H9 (cell line): Measurements from ENCODE around the gene OMA1. TPM values are rescaled to one million over a fixed set of nuclear protein-coding genes. Genes with fewer than 3 reads are reported as not detected.

Source experiments
- DNase-seq: peaks from one replicate; pipeline ENCODE4 v3.0.0-alpha.2; 2017
- H2AFZ ChIP-seq: one replicate; pipeline ENCODE4 v1.6.1; 2013; ENCODE audit warnings: mild to moderate bottlenecking, low read length, control low read depth, moderate library complexity
- H2AK5ac ChIP-seq: 2 replicates; pipeline ENCODE4 v1.6.1; 2013; ENCODE audit warnings: low read length, control low read depth, mixed read lengths; ENCODE audit not compliant: insufficient read length
- H2BK120ac ChIP-seq: one replicate; pipeline ENCODE4 v1.6.1; 2013; ENCODE audit warnings: low read depth, mild to moderate bottlenecking, low read length, control low read depth, inconsistent platforms; ENCODE audit not compliant: poor library complexity, severe bottlenecking
- H2BK12ac ChIP-seq: 2 replicates; pipeline ENCODE4 v1.6.1; 2013; ENCODE audit warnings: low read length, control low read depth, mixed read lengths, low read depth; ENCODE audit not compliant: insufficient read length
- H2BK15ac ChIP-seq: 2 replicates; pipeline ENCODE4 v1.6.1; 2013; ENCODE audit warnings: low read depth, low read length, control low read depth
- H2BK20ac ChIP-seq: one replicate; pipeline ENCODE4 v1.6.1; 2013; ENCODE audit warnings: low read depth, mild to moderate bottlenecking, low read length, control low read depth, inconsistent platforms; ENCODE audit not compliant: poor library complexity, severe bottlenecking
- H2BK5ac ChIP-seq: 2 replicates; pipeline ENCODE4 v1.6.1; 2013; ENCODE audit warnings: low read length, control low read depth, mixed read lengths; ENCODE audit not compliant: insufficient read length
- H3K14ac ChIP-seq: 2 replicates; pipeline ENCODE4 v1.6.1; 2013; ENCODE audit warnings: low read length, control low read depth; ENCODE audit not compliant: insufficient read depth
- H3K18ac ChIP-seq: 2 replicates; pipeline ENCODE4 v1.6.1; 2013; ENCODE audit warnings: low read depth, mild to moderate bottlenecking, mixed read lengths, low read length, control low read depth; ENCODE audit not compliant: insufficient read length
- H3K23ac ChIP-seq: 2 replicates; pipeline ENCODE4 v1.6.1; 2013; ENCODE audit warnings: low read length, control low read depth, mixed read lengths, low read depth; ENCODE audit not compliant: insufficient read length
- H3K23me2 ChIP-seq: 2 replicates; pipeline ENCODE4 v1.6.1; 2013; ENCODE audit warnings: low read depth, mild to moderate bottlenecking, mixed read lengths, low read length, control low read depth; ENCODE audit not compliant: insufficient read length, poor library complexity, severe bottlenecking
- H3K27ac ChIP-seq: 2 replicates; pipeline ENCODE4 v1.5.1; 2013; ENCODE audit warnings: low read length, control low read depth, mixed read lengths, low read depth; ENCODE audit not compliant: insufficient read length
- H3K27me3 ChIP-seq: 2 replicates; pipeline ENCODE4 v1.6.1; 2013; ENCODE audit warnings: low read length, control low read depth, inconsistent platforms; ENCODE audit not compliant: insufficient read depth
- H3K4ac ChIP-seq: 2 replicates; pipeline ENCODE4 v1.6.1; 2013; ENCODE audit warnings: low read depth, mild to moderate bottlenecking, control low read depth, inconsistent platforms, low read length, moderate library complexity
- H3K4me1 ChIP-seq: 2 replicates; pipeline ENCODE4 v1.6.1; 2013; ENCODE audit warnings: low read length, control low read depth, inconsistent platforms; ENCODE audit not compliant: insufficient read depth
- H3K4me2 ChIP-seq: 2 replicates; pipeline ENCODE4 v1.6.1; 2013; ENCODE audit warnings: low read length, control low read depth, mixed read lengths; ENCODE audit not compliant: insufficient read length, insufficient read depth
- H3K56ac ChIP-seq: 2 replicates; pipeline ENCODE4 v1.6.1; 2013; ENCODE audit warnings: low read depth, mild to moderate bottlenecking, mixed read lengths, low read length, control low read depth; ENCODE audit not compliant: insufficient read length
- H3K79me1 ChIP-seq: 2 replicates; pipeline ENCODE4 v1.6.1; 2013; ENCODE audit warnings: low read depth, mild to moderate bottlenecking, moderate library complexity, low read length, control low read depth, inconsistent platforms; ENCODE audit not compliant: insufficient read depth, poor library complexity, severe bottlenecking
- H3K79me2 ChIP-seq: 2 replicates; pipeline ENCODE4 v1.6.1; 2013; ENCODE audit warnings: low read length, control low read depth, inconsistent platforms; ENCODE audit not compliant: insufficient read depth
- H3K9ac ChIP-seq: 2 replicates; pipeline ENCODE4 v1.6.1; 2013; ENCODE audit warnings: low read length, control low read depth, mixed read lengths; ENCODE audit not compliant: insufficient read length; ENCODE audit errors: extremely low read depth
- H3K9me3 ChIP-seq: one replicate; pipeline ENCODE4 v1.6.1; 2013; ENCODE audit warnings: low read depth, low read length, inconsistent platforms; ENCODE audit not compliant: control insufficient read depth
- H3T11ph ChIP-seq: one replicate; pipeline ENCODE4 v1.6.1; 2013; ENCODE audit warnings: mild to moderate bottlenecking, low read length, control low read depth, inconsistent platforms
- H4K20me1 ChIP-seq: one replicate; pipeline ENCODE4 v1.6.1; 2013; ENCODE audit not compliant: control insufficient read depth, insufficient read length, insufficient read depth
- H4K5ac ChIP-seq: 2 replicates; pipeline ENCODE4 v1.6.1; 2013; ENCODE audit warnings: low read depth, mild to moderate bottlenecking, mixed read lengths, low read length, control low read depth; ENCODE audit not compliant: insufficient read length
- H4K8ac ChIP-seq: replicated peaks from 2 replicates; pipeline ENCODE4 v1.6.1; 2013; ENCODE audit warnings: low read length, control low read depth, mixed read lengths, low read depth; ENCODE audit not compliant: insufficient read length
- H4K91ac ChIP-seq: 2 replicates; pipeline ENCODE4 v1.6.1; 2013; ENCODE audit warnings: low read depth, mild to moderate bottlenecking, moderate library complexity, mixed read lengths, low read length, control low read depth; ENCODE audit not compliant: insufficient read length
- H3K27ac Mint-ChIP-seq, 3 experiments: 2 replicates in 2 of 3; 3 replicates in 1 of 3; pipeline ENCODE4 v1.8.0; 2020 to 2021; ENCODE audit warnings: mixed read lengths in 3 of 3, mild to moderate bottlenecking in 1 of 3, moderate library complexity in 1 of 3
- H3K27me3 Mint-ChIP-seq: 2 replicates; pipeline ENCODE4 v1.8.0; 2021; ENCODE audit warnings: low read depth, mild to moderate bottlenecking, moderate library complexity, mixed read lengths
- H3K36me3 Mint-ChIP-seq, 3 experiments: 2 replicates in 2 of 3; 3 replicates in 1 of 3; pipeline ENCODE4 v1.8.0; 2020 to 2021; ENCODE audit warnings: low read depth in 3 of 3, mixed read lengths in 3 of 3; ENCODE audit not compliant: insufficient read depth in 1 of 3
- H3K4me1 Mint-ChIP-seq, 2 experiments: 2 replicates each; pipeline ENCODE4 v1.8.0; 2020; ENCODE audit warnings: mixed read lengths in 2 of 2
- H3K4me3 Mint-ChIP-seq, 2 experiments: 2 replicates in 1 of 2; 3 replicates in 1 of 2; pipeline ENCODE4 v1.8.0; 2020 to 2021; ENCODE audit warnings: mild to moderate bottlenecking in 2 of 2, mixed read lengths in 2 of 2, moderate library complexity in 1 of 2
- H3K9me3 Mint-ChIP-seq, 2 experiments: 2 replicates in 1 of 2; 3 replicates in 1 of 2; pipeline ENCODE4 v1.8.0; 2020; ENCODE audit warnings: mild to moderate bottlenecking in 2 of 2, mixed read lengths in 2 of 2, moderate library complexity in 1 of 2
- WGBS: extraction: QIAGEN DNeasy Blood & Tissue Kit; methylation state at CpG from one replicate; pipeline ENCODE4 v1.1.7; 2013; ENCODE audit warnings: missing lambda C conversion rate, low lambda C conversion rate, mixed read lengths; ENCODE audit not compliant: insufficient read length; ENCODE audit errors: extremely low coverage; 5-methylcytosine and 5-hydroxymethylcytosine counted together
- total RNA-seq: library from RNA; stranded (reverse); gene quantifications from 2 replicates; pipeline ENCODE4 v1.2.1, GENCODE V29; 2021
- TF ChIP-seq, protein P1 (sequence below): fragments of 200-600 bp; sonication (generic); conservative IDR thresholded peaks from 3 replicates; pipeline ENCODE4 v1.8.0; 2021; ENCODE audit warnings: antibody characterized with exemption, mild to moderate bottlenecking

OMA1 gene
- total RNA-seq, 1 experiment from 2014 or later, result 12.9 TPM

DNA sequence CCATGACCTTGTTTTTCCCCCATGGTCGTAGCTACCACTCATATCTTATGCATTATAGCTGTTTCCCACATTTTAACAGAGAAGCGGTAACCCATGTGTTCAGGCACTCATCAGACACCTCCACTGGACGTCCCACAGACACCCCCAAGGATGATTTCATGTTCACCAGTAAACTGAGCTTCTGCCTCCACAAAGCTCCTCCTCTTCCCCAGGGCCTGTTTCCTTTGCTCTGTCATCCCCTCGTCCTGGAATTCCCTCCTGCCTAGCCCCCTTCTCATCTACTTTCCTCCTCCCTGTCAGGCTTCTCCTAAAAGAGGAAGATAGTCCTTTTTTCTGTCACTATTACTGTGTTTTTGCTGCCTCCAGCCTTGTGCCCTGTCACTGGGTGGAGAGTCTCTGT, 111.2 kb downstream of the OMA1 start:
- H2BK12ac ChIP-seq, result no peak overlapping the region
- DNase-seq, result no peak
- Mint-ChIP-seq H3K9me3 (no peaks in the 10 kb centered on the region), H3K4me1 (peaks cover 7 to 9% of the 10 kb centered on the region in 2 experiments), H3K27me3 (no peaks in the 10 kb centered on the region; the same call in 1 of the 2 replicates), H3K36me3 (no peaks in the 10 kb centered on the region), H3K27ac (no peak overlapping the region), H3K4me3 (no peak overlapping the region)
- no peak overlapping the region for H4K91ac ChIP-seq
- WGBS, result no CpG with 5 or more reads among the region's 4 CpGs
- no peak overlapping the region for H3K4me2 ChIP-seq
- TF ChIP-seq, protein P1, sequence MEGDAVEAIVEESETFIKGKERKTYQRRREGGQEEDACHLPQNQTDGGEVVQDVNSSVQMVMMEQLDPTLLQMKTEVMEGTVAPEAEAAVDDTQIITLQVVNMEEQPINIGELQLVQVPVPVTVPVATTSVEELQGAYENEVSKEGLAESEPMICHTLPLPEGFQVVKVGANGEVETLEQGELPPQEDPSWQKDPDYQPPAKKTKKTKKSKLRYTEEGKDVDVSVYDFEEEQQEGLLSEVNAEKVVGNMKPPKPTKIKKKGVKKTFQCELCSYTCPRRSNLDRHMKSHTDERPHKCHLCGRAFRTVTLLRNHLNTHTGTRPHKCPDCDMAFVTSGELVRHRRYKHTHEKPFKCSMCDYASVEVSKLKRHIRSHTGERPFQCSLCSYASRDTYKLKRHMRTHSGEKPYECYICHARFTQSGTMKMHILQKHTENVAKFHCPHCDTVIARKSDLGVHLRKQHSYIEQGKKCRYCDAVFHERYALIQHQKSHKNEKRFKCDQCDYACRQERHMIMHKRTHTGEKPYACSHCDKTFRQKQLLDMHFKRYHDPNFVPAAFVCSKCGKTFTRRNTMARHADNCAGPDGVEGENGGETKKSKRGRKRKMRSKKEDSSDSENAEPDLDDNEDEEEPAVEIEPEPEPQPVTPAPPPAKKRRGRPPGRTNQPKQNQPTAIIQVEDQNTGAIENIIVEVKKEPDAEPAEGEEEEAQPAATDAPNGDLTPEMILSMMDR, result no peak
- no peak overlapping the region for H2AK5ac ChIP-seq
- H2BK20ac ChIP-seq, result no peak overlapping the region
- no peak overlapping the region for H3K14ac ChIP-seq
- H4K20me1 ChIP-seq, result no peaks in the 10 kb centered on the region
- peaks cover 3% of the 10 kb centered on the region; the same call in 1 of the 2 replicates for H3K4me1 ChIP-seq
- H2AFZ ChIP-seq, result no peak overlapping the region
- no peak overlapping the region for H3K9ac ChIP-seq
- no peaks in the 10 kb centered on the region for H3K9me3 ChIP-seq
- H2BK5ac ChIP-seq, result no peak overlapping the region
- no peak overlapping the region for H3K18ac ChIP-seq
- no peak overlapping the region for H2BK120ac ChIP-seq
- no peak overlapping the region for H4K5ac ChIP-seq
- no peak overlapping the region for H2BK15ac ChIP-seq
- no peaks in the 10 kb centered on the region for H3K23me2 ChIP-seq
- H3K79me2 ChIP-seq, result no peaks in the 10 kb centered on the region
- no peak overlapping the region for H3K27ac ChIP-seq
- H3K79me1 ChIP-seq, result no peaks in the 10 kb centered on the region
- no peak overlapping the region for H3T11ph ChIP-seq
- H3K56ac ChIP-seq, result no peak overlapping the region
- H3K23ac ChIP-seq, result no peak overlapping the region
- H3K4ac ChIP-seq, result no peak overlapping the region
- no peaks in the 10 kb centered on the region for H3K27me3 ChIP-seq
- H4K8ac ChIP-seq, result no peak overlapping the region
